AG04449 (cell line): Measurements from ENCODE around the gene MTF1.

ENCODE experiments used
- CTCF ChIA-PET: fragments of 350-600 bp; formaldehyde crosslinking; extraction: SDS; loops from one replicate; lab custom pipeline; 2021; ENCODE audit warnings: antibody characterized with exemption; lab: Yijun Ruan, JAX
- POLR2A ChIA-PET: fragments of 400-600, 350-600 bp; formaldehyde crosslinking; extraction: SDS; loops from one replicate; lab custom pipeline; 2020; ENCODE audit warnings: antibody characterized with exemption, inconsistent platforms; lab: Yijun Ruan, JAX
- DNase-seq: peaks from one replicate; pipeline ENCODE4 v3.0.0-alpha.2; 2010; ENCODE audit warnings: low read depth, low spot score
- H3K4me3 ChIP-seq: 2 replicates; pipeline ENCODE4 v1.5.1; 2011; ENCODE audit warnings: low read depth, mild to moderate bottlenecking, control low read depth, low read length
- TF ChIP-seq, protein P1 (sequence below): IDR thresholded peaks from one replicate; pipeline ENCODE4 v1.5.1; 2011; ENCODE audit warnings: mild to moderate bottlenecking, moderate library complexity, low read length, control low read depth, inconsistent platforms; ENCODE audit not compliant: insufficient read depth; ENCODE audit errors: missing control alignments

Gene MTF1

DNA sequence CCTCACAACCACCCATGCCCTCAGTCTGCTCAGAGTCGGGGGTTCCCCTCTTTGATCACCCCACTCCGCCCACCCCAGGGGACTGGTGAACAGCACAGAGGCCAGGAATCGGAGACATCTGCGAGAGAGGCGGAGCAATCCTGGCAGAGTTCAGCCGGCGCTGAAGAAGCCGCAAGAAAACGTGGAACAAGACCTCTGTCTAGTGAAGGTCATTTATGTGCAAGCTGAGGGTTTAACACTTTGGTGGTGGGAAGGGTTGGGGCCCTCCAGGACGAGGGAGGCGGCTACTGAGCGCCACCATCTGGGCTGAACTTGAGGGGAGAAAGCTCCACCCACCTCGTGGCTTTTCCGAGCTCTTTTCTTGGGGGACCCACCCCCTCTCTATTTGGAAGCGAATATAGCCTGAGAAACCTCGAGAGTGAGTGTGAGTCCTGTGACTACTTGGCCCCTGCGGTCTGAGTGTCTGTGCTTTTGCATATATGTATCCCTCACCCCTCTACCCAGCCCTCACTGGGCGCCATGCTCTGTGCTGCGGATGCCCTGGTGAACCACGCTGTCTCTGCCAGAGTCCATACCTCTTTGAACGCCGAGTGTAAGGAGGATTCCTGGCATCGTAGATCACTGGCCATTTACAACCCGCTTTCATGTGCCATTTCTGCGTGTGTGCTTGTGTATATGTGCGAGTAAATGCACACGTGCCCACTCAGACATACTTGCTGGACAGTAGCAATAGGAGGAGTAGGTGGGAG lies 93.3 kb downstream of the MTF1 start:
- no peak overlapping the region for H3K4me3 ChIP-seq
- TF ChIP-seq, protein P1, sequence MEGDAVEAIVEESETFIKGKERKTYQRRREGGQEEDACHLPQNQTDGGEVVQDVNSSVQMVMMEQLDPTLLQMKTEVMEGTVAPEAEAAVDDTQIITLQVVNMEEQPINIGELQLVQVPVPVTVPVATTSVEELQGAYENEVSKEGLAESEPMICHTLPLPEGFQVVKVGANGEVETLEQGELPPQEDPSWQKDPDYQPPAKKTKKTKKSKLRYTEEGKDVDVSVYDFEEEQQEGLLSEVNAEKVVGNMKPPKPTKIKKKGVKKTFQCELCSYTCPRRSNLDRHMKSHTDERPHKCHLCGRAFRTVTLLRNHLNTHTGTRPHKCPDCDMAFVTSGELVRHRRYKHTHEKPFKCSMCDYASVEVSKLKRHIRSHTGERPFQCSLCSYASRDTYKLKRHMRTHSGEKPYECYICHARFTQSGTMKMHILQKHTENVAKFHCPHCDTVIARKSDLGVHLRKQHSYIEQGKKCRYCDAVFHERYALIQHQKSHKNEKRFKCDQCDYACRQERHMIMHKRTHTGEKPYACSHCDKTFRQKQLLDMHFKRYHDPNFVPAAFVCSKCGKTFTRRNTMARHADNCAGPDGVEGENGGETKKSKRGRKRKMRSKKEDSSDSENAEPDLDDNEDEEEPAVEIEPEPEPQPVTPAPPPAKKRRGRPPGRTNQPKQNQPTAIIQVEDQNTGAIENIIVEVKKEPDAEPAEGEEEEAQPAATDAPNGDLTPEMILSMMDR = no peak
- ChIA-PET POLR2A (no interaction called here), CTCF (no interaction called here)
- DNase-seq = no peak

DNA sequence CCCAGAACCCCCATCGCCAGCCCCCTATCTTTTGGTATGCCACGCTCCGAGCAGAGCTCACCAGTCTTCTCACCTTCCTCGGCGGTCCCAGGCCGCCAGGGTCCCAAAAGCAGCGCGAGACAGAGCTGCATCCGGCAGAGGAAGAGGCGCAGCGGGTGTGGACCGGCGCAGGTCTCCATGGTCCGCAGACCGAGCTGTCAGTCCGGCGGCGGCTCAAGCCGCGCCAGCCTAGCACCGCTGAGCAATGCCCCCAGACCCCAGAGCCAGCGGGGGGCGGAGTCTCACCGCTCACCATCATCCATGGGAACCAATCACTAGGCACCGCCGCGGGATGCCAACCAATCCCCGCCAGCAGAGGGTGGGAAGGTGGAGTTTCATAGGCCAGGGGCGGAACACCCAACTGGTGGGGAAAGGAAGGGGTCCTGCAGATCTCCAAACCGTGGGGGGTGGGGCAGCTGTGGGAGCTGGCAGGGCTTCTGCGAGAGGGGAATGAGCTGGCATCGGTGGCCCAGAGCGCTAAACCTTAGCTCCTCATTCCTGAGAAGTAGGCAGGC lies 94.4 kb downstream of the MTF1 start, which contains the start of gene EPHA10:
Gene EPHA10 (minus strand): TSS at position 233 of the 554 bp plus-strand sequence. CDS start 54 bp downstream, at position 179.
- CTCF ChIA-PET = no interaction called here
- H3K4me3 ChIP-seq = no peak within 1 kb of the TSS
- POLR2A ChIA-PET = no interaction called here
- no peak for DNase-seq
- TF ChIP-seq, protein P1 = no peak

DNA sequence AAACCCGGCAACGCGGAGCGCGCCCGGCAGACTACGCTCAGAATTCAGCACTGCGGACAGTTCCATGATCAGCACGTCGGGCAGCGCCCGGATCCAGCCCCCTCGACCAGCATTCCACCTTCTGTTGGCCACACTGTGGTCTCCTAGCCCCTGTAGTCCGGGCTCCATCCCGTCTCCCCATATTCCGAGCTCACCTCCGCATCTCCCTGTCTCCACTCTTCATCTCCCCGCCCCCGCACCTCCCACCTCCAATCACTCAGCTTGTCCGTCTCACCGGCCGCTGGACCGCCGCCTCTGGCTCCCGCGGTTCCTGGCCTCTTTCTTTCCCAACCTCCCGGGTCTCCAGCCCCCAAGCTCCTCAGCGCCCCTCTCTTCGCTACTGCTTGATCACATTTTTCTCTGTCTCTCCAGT lies 95.0 kb downstream of the MTF1 start:
- no peak for DNase-seq
- TF ChIP-seq, protein P1 = no peak
- ChIA-PET POLR2A (no interaction called here), CTCF (interaction anchor here (0.6 kb wide), 1 partner anchor 1248 kb away, joined by 3 read pairs; no protein-coding TSS in a partner anchor)
- H3K4me3 ChIP-seq = no peak overlapping the region

DNA sequence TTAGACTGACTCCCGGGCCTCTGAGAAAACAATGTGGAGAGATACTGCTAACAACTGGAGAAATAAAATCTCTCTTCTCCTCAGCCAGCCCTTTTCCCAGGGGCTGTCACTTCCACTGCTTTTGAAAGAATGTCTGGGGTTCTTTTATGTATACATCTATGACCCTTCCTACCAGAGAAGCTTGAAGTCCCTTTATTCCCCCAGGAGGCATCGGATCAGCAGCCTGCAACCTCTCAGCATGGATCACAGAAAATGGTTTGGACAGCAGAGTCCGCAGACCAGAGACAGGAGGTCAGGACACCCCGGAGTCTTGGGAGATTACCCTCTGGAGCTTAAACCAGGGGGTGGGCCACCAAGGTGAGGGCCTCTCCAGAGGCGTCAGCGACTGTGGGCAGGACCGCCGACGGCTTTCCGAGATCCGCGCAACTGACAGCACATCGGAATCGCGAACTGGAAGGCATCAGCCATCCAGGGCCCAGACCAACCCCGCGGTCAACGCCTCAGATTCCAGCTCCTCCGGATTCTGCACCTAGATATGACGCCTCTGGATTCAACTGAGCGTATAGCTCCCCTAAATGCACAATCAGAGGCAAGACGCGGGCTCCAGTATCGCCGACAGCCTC lies 95.5 kb downstream of the MTF1 start:
- ChIA-PET POLR2A (no interaction called here), CTCF (interaction anchor here (0.6 kb wide), 1 partner anchor 1248 kb away, joined by 3 read pairs; no protein-coding TSS in a partner anchor)
- no peak for DNase-seq
- TF ChIP-seq, protein P1 = no peak
- no peak overlapping the region for H3K4me3 ChIP-seq

DNA sequence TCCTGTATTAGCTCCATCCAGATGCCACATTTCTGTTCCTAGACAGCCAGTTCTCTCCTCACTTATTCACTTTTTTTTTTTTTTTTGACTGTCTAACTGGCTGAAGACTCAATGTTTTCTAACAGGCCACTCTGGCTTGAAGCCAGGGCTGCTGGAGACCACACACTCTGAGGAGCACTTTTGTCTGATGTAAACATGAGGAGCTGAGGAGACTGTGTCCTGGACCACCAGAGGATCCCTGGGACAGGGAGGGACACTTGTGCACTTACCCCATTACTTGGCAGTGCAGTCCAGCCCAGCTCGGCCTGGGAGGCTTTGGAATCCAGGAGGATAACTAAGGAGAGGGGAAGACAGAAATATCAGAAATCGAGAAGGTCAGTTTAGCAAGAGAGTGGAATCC lies 96.9 kb downstream of the MTF1 start:
- no peak overlapping the region for H3K4me3 ChIP-seq
- ChIA-PET CTCF (no interaction called here), POLR2A (no interaction called here)
- no peak for DNase-seq
- TF ChIP-seq, protein P1 = no peak
